DND-41 (cell line): ENCODE results near the gene RAPGEF2.
"Not testable (repeated sequence)": the region's sequence is repeated elsewhere in the genome, so short reads cannot be mapped to it uniquely, and the experiment has no call there.

Source experiments
- EZH2 ChIP-seq: IDR thresholded peaks from 3 replicates; pipeline ENCODE4 v1.6.1; 2012; ENCODE audit warnings: borderline replicate concordance, low read depth, mild to moderate bottlenecking, moderate library complexity, low read length, inconsistent platforms; ENCODE audit not compliant: severe bottlenecking
- TF ChIP-seq, protein P1 (sequence below): IDR thresholded peaks from 2 replicates; pipeline ENCODE4 v1.5.1; 2012; ENCODE audit warnings: borderline replicate concordance, low read length, moderate library complexity, mild to moderate bottlenecking; ENCODE audit not compliant: poor library complexity, severe bottlenecking; ENCODE audit errors: extremely low read depth

DNA sequence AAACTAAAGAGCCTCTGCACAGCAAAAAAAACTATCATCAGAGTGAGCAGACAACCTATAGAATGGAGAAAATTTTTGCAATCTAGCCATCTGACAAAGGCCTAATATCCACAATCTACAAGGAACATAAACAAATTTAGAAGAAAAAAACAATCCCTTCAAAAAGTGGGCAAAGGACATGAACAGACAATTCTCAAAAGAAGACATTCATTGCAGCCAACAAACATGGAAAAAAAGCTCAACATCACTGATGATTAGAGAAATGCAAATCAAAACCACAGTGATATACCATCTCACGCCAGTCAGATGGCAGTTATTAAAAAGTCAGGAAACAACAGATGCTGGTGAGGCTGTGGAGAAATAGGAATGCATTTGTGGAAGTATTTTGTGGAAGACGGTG is 13.2 kb downstream of the RAPGEF2 start:
- TF ChIP-seq, protein P1, sequence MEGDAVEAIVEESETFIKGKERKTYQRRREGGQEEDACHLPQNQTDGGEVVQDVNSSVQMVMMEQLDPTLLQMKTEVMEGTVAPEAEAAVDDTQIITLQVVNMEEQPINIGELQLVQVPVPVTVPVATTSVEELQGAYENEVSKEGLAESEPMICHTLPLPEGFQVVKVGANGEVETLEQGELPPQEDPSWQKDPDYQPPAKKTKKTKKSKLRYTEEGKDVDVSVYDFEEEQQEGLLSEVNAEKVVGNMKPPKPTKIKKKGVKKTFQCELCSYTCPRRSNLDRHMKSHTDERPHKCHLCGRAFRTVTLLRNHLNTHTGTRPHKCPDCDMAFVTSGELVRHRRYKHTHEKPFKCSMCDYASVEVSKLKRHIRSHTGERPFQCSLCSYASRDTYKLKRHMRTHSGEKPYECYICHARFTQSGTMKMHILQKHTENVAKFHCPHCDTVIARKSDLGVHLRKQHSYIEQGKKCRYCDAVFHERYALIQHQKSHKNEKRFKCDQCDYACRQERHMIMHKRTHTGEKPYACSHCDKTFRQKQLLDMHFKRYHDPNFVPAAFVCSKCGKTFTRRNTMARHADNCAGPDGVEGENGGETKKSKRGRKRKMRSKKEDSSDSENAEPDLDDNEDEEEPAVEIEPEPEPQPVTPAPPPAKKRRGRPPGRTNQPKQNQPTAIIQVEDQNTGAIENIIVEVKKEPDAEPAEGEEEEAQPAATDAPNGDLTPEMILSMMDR = not testable (repeated sequence)
- not testable (repeated sequence) for TF ChIP-seq EZH2
